Measurements from ENCODE around the gene COTL1. TPM values are rescaled to one million over a fixed set of nuclear protein-coding genes. Genes with fewer than 3 reads are reported as not detected.
"Not testable (repeated sequence)": the region's sequence is repeated elsewhere in the genome, so short reads cannot be mapped to it uniquely, and the experiment has no call there.

Gene COTL1
- total RNA-seq, 1 donor from 2014 or later: 11.0 TPM

DNA sequence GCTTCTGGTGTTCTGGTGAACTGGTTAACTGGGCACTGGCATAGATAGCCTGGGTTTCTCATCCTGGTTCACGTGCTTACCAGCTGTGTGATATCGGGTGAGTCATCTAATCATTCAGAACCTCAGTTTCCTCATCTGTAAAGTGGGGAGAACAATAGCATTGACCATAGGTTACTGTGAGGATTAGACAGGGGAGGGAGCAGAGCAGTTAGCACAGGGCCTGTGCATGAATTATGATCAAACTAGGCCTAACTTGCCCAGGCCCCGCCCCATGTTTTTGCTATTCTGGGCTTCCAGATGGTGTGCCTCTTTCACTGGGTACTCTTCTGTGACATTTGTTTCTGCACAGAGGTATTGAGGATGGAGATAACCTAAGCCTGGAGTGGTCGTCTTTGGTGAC lies 25.8 kb upstream of the COTL1 start:
- Histone ChIP-seq H3K27ac (ENCODE audit: low read depth, low read length) (peak overlapping the region; percentile 64), H3K4me1 (ENCODE audit: control insufficient read depth in 3 of 3, insufficient read depth in 3 of 3, low read length in 3 of 3) (peaks cover 23 to 27% (median 27%) of the 10 kb centered on the region in 3 donors), H3K9ac (ENCODE audit: low read depth in 1 of 3, low read length in 3 of 3) (peak overlapping the region in 1 of 3 donors; percentile 16), H3K27me3 (ENCODE audit: control insufficient read depth in 3 of 3, insufficient read depth in 3 of 3, low read length in 3 of 3) (peaks cover 0 to 5% (median 0%) of the 10 kb centered on the region in 3 donors), H3K4me3 (ENCODE audit: low read length in 3 of 3) (no peak overlapping the region), H3K36me3 (ENCODE audit: control insufficient read depth in 3 of 3, insufficient read depth in 3 of 3, low read length in 3 of 3) (no peaks in the 10 kb centered on the region), H3K9me3 (ENCODE audit: control insufficient read depth in 3 of 3, low read length in 3 of 3) (no peaks in the 10 kb centered on the region)

DNA sequence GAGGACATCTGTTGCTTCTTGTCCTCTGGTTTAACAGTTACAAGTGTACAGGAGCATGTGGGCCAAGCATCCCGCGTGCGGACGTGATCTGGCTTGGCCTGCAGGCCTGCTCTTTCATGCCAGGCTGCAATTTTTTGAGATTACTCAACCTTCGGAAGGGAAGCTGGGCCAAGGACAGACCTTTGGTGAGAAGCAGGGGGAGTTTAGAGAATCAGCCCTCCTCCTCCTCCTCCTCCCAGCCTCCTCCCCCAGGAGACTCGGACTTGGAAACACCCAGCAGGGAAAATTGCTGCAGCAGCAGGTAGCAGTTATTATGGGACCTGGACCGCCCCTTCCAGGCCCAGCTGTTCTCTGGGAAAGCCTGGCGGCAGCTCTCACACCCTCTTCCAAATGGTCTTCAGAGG lies 25.3 kb upstream of the COTL1 start:
- Histone ChIP-seq H3K9ac (ENCODE audit: low read depth in 1 of 3, low read length in 3 of 3) (peak overlapping the region in 1 of 3 donors; percentile 16), H3K36me3 (ENCODE audit: control insufficient read depth in 3 of 3, insufficient read depth in 3 of 3, low read length in 3 of 3) (no peaks in the 10 kb centered on the region), H3K4me3 (ENCODE audit: low read length in 3 of 3) (no peak overlapping the region), H3K27me3 (ENCODE audit: control insufficient read depth in 3 of 3, insufficient read depth in 3 of 3, low read length in 3 of 3) (peaks cover 0 to 5% (median 0%) of the 10 kb centered on the region in 3 donors), H3K4me1 (ENCODE audit: control insufficient read depth in 3 of 3, insufficient read depth in 3 of 3, low read length in 3 of 3) (peaks cover 23 to 27% (median 27%) of the 10 kb centered on the region in 3 donors), H3K27ac (ENCODE audit: low read depth, low read length) (peak overlapping the region; percentile 64), H3K9me3 (ENCODE audit: control insufficient read depth in 3 of 3, low read length in 3 of 3) (no peaks in the 10 kb centered on the region)

DNA sequence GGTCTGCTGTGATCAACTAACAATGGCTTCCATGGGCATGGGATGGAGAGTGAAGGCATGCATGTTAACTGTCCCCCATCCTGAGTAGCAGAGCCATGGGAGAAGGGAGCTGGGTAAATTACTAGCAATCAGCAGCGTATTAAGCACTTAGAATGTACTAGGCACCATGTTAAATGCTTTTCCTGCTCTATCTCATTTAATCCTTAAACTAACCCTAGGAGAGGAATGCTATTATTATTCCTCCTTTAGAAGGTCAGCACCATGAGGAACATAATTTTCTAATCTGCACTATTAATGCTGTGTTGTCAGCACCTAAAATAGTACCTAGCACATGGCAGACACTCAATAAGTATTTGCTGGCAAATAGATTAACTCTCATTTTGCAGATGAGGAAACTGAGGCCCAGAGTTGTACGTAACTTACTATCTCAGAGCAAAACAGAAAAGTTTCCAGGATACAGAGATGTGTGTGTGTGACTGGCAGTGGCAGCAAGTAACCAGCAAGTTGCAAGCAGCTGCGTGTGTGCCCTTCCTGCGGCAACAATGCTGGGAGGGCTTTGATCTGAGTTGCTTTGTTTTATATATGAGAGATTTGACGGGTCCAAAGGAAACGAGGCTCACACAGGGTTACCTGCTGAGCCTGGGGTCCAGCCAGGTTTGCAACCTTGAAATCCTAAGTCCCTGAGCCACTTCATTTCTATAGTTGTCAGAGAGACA lies 23.9 kb upstream of the COTL1 start:
- no peaks in the 10 kb centered on the region for H3K9me3 ChIP-seq (ENCODE audit: control insufficient read depth in 3 of 3, low read length in 3 of 3)
- peaks cover 16 to 22% (median 21%) of the 10 kb centered on the region in 3 donors for H3K4me1 ChIP-seq (ENCODE audit: control insufficient read depth in 3 of 3, insufficient read depth in 3 of 3, low read length in 3 of 3)
- peaks cover 0 to 5% (median 0%) of the 10 kb centered on the region in 3 donors for H3K27me3 ChIP-seq (ENCODE audit: control insufficient read depth in 3 of 3, insufficient read depth in 3 of 3, low read length in 3 of 3)
- H3K27ac ChIP-seq (ENCODE audit: low read depth, low read length): peak overlapping the region; percentile 23
- H3K4me3 ChIP-seq (ENCODE audit: low read length in 3 of 3): no peak overlapping the region
- H3K9ac ChIP-seq (ENCODE audit: low read depth in 1 of 3, low read length in 3 of 3): no peak overlapping the region
- H3K36me3 ChIP-seq (ENCODE audit: control insufficient read depth in 3 of 3, insufficient read depth in 3 of 3, low read length in 3 of 3): no peaks in the 10 kb centered on the region

DNA sequence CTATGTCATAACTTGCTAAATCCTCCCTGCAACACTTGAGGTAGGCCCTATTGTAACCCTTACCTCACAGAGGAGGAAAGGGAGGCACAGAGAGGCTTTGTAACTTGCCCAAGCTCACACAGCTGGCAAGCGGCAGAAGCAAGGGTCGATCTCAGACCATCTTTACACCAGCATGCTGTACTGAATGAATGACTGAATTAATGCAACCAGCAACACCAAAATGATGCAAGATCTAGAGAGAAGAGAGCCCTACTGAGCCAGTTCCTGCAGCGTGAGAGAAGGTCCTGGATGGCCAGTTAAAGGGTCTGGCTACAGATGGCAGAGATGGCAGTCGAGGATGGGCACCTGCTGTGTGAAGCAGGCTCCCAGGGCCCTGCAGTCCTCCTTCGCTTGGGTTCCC lies 22.3 kb upstream of the COTL1 start:
- Histone ChIP-seq H3K36me3 (ENCODE audit: control insufficient read depth in 3 of 3, insufficient read depth in 3 of 3, low read length in 3 of 3) (no peaks in the 10 kb centered on the region), H3K4me3 (ENCODE audit: low read length in 3 of 3) (no peak overlapping the region), H3K9me3 (ENCODE audit: control insufficient read depth in 3 of 3, low read length in 3 of 3) (no peaks in the 10 kb centered on the region), H3K4me1 (ENCODE audit: control insufficient read depth in 3 of 3, insufficient read depth in 3 of 3, low read length in 3 of 3) (peaks cover 22 to 27% (median 22%) of the 10 kb centered on the region in 3 donors), H3K27ac (ENCODE audit: low read depth, low read length) (no peak overlapping the region), H3K9ac (ENCODE audit: low read depth in 1 of 3, low read length in 3 of 3) (no peak overlapping the region), H3K27me3 (ENCODE audit: control insufficient read depth in 3 of 3, insufficient read depth in 3 of 3, low read length in 3 of 3) (peaks cover 0 to 5% (median 0%) of the 10 kb centered on the region in 3 donors)

GRCh38 chr16:84638231-84638806 lies 20.4 kb upstream of the COTL1 start:
- H3K27me3 ChIP-seq (ENCODE audit: control insufficient read depth in 3 of 3, insufficient read depth in 3 of 3, low read length in 3 of 3): peaks cover 0 to 15% (median 0%) of the 10 kb centered on the region in 3 donors
- H3K36me3 ChIP-seq (ENCODE audit: control insufficient read depth in 3 of 3, insufficient read depth in 3 of 3, low read length in 3 of 3): no peaks in the 10 kb centered on the region
- peaks cover 16 to 30% (median 18%) of the 10 kb centered on the region in 3 donors for H3K4me1 ChIP-seq (ENCODE audit: control insufficient read depth in 3 of 3, insufficient read depth in 3 of 3, low read length in 3 of 3)
- H3K4me3 ChIP-seq (ENCODE audit: low read length in 3 of 3): no peak overlapping the region
- no peak overlapping the region for H3K27ac ChIP-seq (ENCODE audit: low read depth, low read length)
- no peaks in the 10 kb centered on the region for H3K9me3 ChIP-seq (ENCODE audit: control insufficient read depth in 3 of 3, low read length in 3 of 3)
- H3K9ac ChIP-seq (ENCODE audit: low read depth in 1 of 3, low read length in 3 of 3): no peak overlapping the region

DNA sequence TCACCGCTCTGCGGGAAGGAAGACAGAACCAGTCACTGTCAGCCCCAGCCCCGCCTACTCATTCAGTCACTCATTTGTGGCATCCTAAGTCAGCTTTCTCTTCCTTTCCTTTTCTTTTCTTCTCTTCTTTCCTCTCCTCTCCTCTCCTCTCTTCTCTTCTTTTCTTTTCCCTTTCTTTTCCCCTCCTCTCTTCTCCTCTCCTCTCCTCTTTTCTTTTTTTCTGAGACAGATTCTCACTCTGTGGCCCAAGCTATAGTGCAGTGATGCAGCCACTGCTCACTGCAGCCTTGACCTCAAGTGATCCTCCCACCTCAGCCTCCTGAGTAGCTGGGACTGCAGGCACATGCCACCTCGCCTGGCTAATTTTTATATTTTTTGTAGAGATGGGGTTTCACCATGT lies 19.8 kb upstream of the COTL1 start:
- Histone ChIP-seq H3K4me3 (ENCODE audit: low read length in 3 of 3) (no peak overlapping the region), H3K27me3 (ENCODE audit: control insufficient read depth in 3 of 3, insufficient read depth in 3 of 3, low read length in 3 of 3) (peaks cover 0 to 15% (median 0%) of the 10 kb centered on the region in 3 donors), H3K36me3 (ENCODE audit: control insufficient read depth in 3 of 3, insufficient read depth in 3 of 3, low read length in 3 of 3) (no peaks in the 10 kb centered on the region), H3K4me1 (ENCODE audit: control insufficient read depth in 3 of 3, insufficient read depth in 3 of 3, low read length in 3 of 3) (peaks cover 12 to 24% (median 12%) of the 10 kb centered on the region in 3 donors), H3K27ac (ENCODE audit: low read depth, low read length) (no peak overlapping the region), H3K9me3 (ENCODE audit: control insufficient read depth in 3 of 3, low read length in 3 of 3) (no peaks in the 10 kb centered on the region), H3K9ac (ENCODE audit: low read depth in 1 of 3, low read length in 3 of 3) (no peak overlapping the region)

- no peaks in the 10 kb centered on the region for H3K9me3 ChIP-seq (ENCODE audit: control insufficient read depth in 3 of 3, low read length in 3 of 3)
- peaks cover 0 to 10% (median 0%) of the 10 kb centered on the region in 3 donors for H3K27me3 ChIP-seq (ENCODE audit: control insufficient read depth in 3 of 3, insufficient read depth in 3 of 3, low read length in 3 of 3)
- H3K36me3 ChIP-seq (ENCODE audit: control insufficient read depth in 3 of 3, insufficient read depth in 3 of 3, low read length in 3 of 3): no peaks in the 10 kb centered on the region
- H3K9ac ChIP-seq (ENCODE audit: low read depth in 1 of 3, low read length in 3 of 3): no peak overlapping the region
- no peak overlapping the region for H3K27ac ChIP-seq (ENCODE audit: low read depth, low read length)
- no peak overlapping the region for H3K4me3 ChIP-seq (ENCODE audit: low read length in 3 of 3)
- H3K4me1 ChIP-seq (ENCODE audit: control insufficient read depth in 3 of 3, insufficient read depth in 3 of 3, low read length in 3 of 3): peaks cover 0 to 17% (median 6%) of the 10 kb centered on the region in 3 donors
Observed at GRCh38 chr16:84635702-84636101, 17.8 kb upstream of the COTL1 start.

- Histone ChIP-seq H3K27ac (ENCODE audit: low read depth, low read length) (peak overlapping the region; percentile 25), H3K4me1 (ENCODE audit: control insufficient read depth in 3 of 3, insufficient read depth in 3 of 3, low read length in 3 of 3) (peaks cover 0 to 14% (median 6%) of the 10 kb centered on the region in 3 donors), H3K9me3 (ENCODE audit: control insufficient read depth in 3 of 3, low read length in 3 of 3) (no peaks in the 10 kb centered on the region), H3K27me3 (ENCODE audit: control insufficient read depth in 3 of 3, insufficient read depth in 3 of 3, low read length in 3 of 3) (peaks cover 0 to 10% (median 0%) of the 10 kb centered on the region in 3 donors), H3K4me3 (ENCODE audit: low read length in 3 of 3) (no peak overlapping the region), H3K9ac (ENCODE audit: low read depth in 1 of 3, low read length in 3 of 3) (no peak overlapping the region), H3K36me3 (ENCODE audit: control insufficient read depth in 3 of 3, insufficient read depth in 3 of 3, low read length in 3 of 3) (no peaks in the 10 kb centered on the region)
Observed at GRCh38 chr16:84633622-84634021, 15.7 kb upstream of the COTL1 start.

GRCh38 chr16:84632862-84633261 lies 15.0 kb upstream of the COTL1 start:
- H3K27me3 ChIP-seq (ENCODE audit: control insufficient read depth in 3 of 3, insufficient read depth in 3 of 3, low read length in 3 of 3): peaks cover 0 to 10% (median 0%) of the 10 kb centered on the region in 3 donors
- H3K9ac ChIP-seq (ENCODE audit: low read depth in 1 of 3, low read length in 3 of 3); H3K36me3 ChIP-seq (ENCODE audit: control insufficient read depth in 3 of 3, insufficient read depth in 3 of 3, low read length in 3 of 3); H3K9me3 ChIP-seq (ENCODE audit: control insufficient read depth in 3 of 3, low read length in 3 of 3); H3K4me3 ChIP-seq (ENCODE audit: low read length in 3 of 3); H3K27ac ChIP-seq (ENCODE audit: low read depth, low read length): not testable (repeated sequence)
- H3K4me1 ChIP-seq (ENCODE audit: control insufficient read depth in 3 of 3, insufficient read depth in 3 of 3, low read length in 3 of 3): peaks cover 0 to 14% (median 6%) of the 10 kb centered on the region in 3 donors

DNA sequence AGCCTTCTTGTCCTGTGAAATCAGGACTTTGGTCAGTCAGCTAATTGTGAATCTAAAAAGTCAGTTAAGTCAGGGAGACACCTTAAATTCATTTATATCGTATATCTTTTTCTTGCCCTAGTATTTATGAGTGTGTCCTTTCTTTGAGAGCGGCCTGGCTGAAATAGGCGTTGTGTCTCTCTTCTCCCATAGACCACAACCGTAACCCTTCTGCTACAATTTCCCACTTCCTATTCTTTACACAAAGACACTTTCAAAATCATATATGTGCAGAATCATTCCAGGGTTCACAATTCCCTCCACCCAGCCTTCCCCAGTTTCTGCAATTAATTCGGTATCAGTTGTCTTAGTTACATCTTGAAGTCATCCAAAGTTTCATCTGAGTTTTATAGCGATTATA lies 14.0 kb upstream of the COTL1 start:
- Histone ChIP-seq H3K27ac (ENCODE audit: low read depth, low read length) (no peak overlapping the region), H3K4me1 (ENCODE audit: control insufficient read depth in 3 of 3, insufficient read depth in 3 of 3, low read length in 3 of 3) (peaks cover 0 to 14% (median 6%) of the 10 kb centered on the region in 3 donors), H3K4me3 (ENCODE audit: low read length in 3 of 3) (no peak overlapping the region), H3K27me3 (ENCODE audit: control insufficient read depth in 3 of 3, insufficient read depth in 3 of 3, low read length in 3 of 3) (peaks cover 0 to 10% (median 0%) of the 10 kb centered on the region in 3 donors), H3K9me3 (ENCODE audit: control insufficient read depth in 3 of 3, low read length in 3 of 3) (no peaks in the 10 kb centered on the region), H3K36me3 (ENCODE audit: control insufficient read depth in 3 of 3, insufficient read depth in 3 of 3, low read length in 3 of 3) (no peaks in the 10 kb centered on the region), H3K9ac (ENCODE audit: low read depth in 1 of 3, low read length in 3 of 3) (no peak overlapping the region)

Data from skeletal muscle tissue (tissue), 4 donors.